GM21515 (cell line): Measurements from ENCODE around the gene TBL3.

ENCODE experiments used
- ATAC-seq: cut with Tn5 transposase; IDR thresholded peaks from one replicate; pipeline ENCODE4 v1.9.1; 2021; ENCODE audit not compliant: unreplicated experiment

Gene TBL3

GRCh38 chr16:1981398-1981836, 9.6 kb downstream of the TBL3 start, which contains the start of gene NOXO1:
Gene NOXO1, minus strand, starts transcription at chr16:1981469. Its CDS starts 290 bp downstream, at chr16:1981179.
- ATAC-seq, result no peak

- no peak for ATAC-seq
These were observed 10.2 kb downstream of the TBL3 start for GRCh38 chr16:1982013-1982433.

GRCh38 chr16:1982991-1983543, 11.2 kb downstream of the TBL3 start:
- ATAC-seq, result no peak

GRCh38 chr16:1983544-1984346, 11.9 kb downstream of the TBL3 start, which contains the start of gene GFER:
Gene GFER, plus strand, starts transcription at chr16:1984193. Its CDS starts 26 bp downstream, at chr16:1984219.
- peak; percentile 66 for ATAC-seq

GRCh38 chr16:1984347-1985225, 12.7 kb downstream of the TBL3 start:
- peak; percentile 12 for ATAC-seq

GRCh38 chr16:1985466-1986150, 13.8 kb downstream of the TBL3 start:
- ATAC-seq, result no peak

GRCh38 chr16:1987198-1987597, 15.3 kb downstream of the TBL3 start:
- no peak for ATAC-seq

- no peak for ATAC-seq
These were observed 17.6 kb downstream of the TBL3 start, which contains the start of gene SYNGR3 for GRCh38 chr16:1989209-1990100. Gene SYNGR3, plus strand, starts transcription at chr16:1989970. Its CDS starts 133 bp downstream, at chr16:1990103.

GRCh38 chr16:1990101-1990350, 18.2 kb downstream of the TBL3 start:
- ATAC-seq, result no peak

- no peak for ATAC-seq
These were observed 18.7 kb downstream of the TBL3 start for GRCh38 chr16:1990351-1991134.

- ATAC-seq, result no peak
These were observed 19.3 kb downstream of the TBL3 start for GRCh38 chr16:1991135-1991551.

- no peak for ATAC-seq
These were observed 19.7 kb downstream of the TBL3 start for GRCh38 chr16:1991588-1991947.

GRCh38 chr16:1991948-1992703, 20.3 kb downstream of the TBL3 start:
- ATAC-seq, result peak; percentile 48

- ATAC-seq, result no peak
These were observed 21.0 kb downstream of the TBL3 start for GRCh38 chr16:1992704-1993317.

GRCh38 chr16:1993731-1994131, 21.9 kb downstream of the TBL3 start:
- ATAC-seq, result no peak

- no peak for ATAC-seq
These were observed 25.9 kb downstream of the TBL3 start for GRCh38 chr16:1997494-1998359.

GRCh38 chr16:1998360-1998835, 26.5 kb downstream of the TBL3 start:
- no peak for ATAC-seq
